Thyroid gland (tissue), 4 donors: ENCODE measurements around the gene ZNF454. TPM values are rescaled to one million over a fixed set of nuclear protein-coding genes. Genes with fewer than 3 reads are reported as not detected.
A peak's percentile ranks its signal among the peaks of the same experiment; 100 is the strongest.

Experiments
- DNase-seq, 2 donors: peaks; one replicate each; pipeline ENCODE4 v3.0.0-alpha.2; 2019
- H3K27ac ChIP-seq, 3 donors: fragments of 200-600 bp; sonication (generic); 1 replicate in 2 of 3; 2 replicates in 1 of 3; pipeline ENCODE4 v1.5.1; 2016 to 2019; ENCODE audit warnings: mild to moderate bottlenecking in 1 of 3, moderate library complexity in 1 of 3
- H3K27me3 ChIP-seq: fragments of 200-600 bp; sonication (generic); one replicate; pipeline ENCODE4 v1.5.1; 2019
- H3K36me3 ChIP-seq, 2 donors: fragments of 200-600 bp; sonication (generic); one replicate each; pipeline ENCODE4 v1.5.1; 2016 to 2019
- H3K4me1 ChIP-seq, 2 donors: fragments of 200-600 bp; sonication (generic); one replicate each; pipeline ENCODE4 v1.5.1; 2017 to 2019
- H3K4me3 ChIP-seq, 3 donors: fragments of 200-600 bp; sonication (generic); replicated peaks in 1 of 3; 1 replicate in 2 of 3; 2 replicates in 1 of 3; pipeline ENCODE4 v1.5.1; 2016; ENCODE audit warnings: mild to moderate bottlenecking in 1 of 3
- H3K9me3 ChIP-seq: fragments of 200-600 bp; sonication (generic); one replicate; pipeline ENCODE4 v1.5.1; 2017
- POLR2A ChIP-seq, 2 donors: fragments of 450-650 bp; IDR thresholded peaks; one replicate each; pipeline ENCODE4 v1.6.1; 2017; ENCODE audit warnings: antibody characterized with exemption in 2 of 2, mild to moderate bottlenecking in 2 of 2, moderate library complexity in 1 of 2
- WGBS, 2 donors: methylation state at CpG; one replicate each; pipeline ENCODE4 v1.1.5; 2017; 5-methylcytosine and 5-hydroxymethylcytosine counted together
- intact Hi-C: fragments of 100-400 bp; cut with DNase I; formaldehyde crosslinking; loops from one replicate; pipeline ENCODE4 v1.15.1; 2023
- total RNA-seq, 4 donors: library from RNA; depleted of rRNA; stranded (reverse); fragments of >200 nt; gene quantifications; one replicate each; pipeline ENCODE4 v1.2.3, GENCODE V29; 2016
- TF ChIP-seq, protein P1 (sequence below), 6 experiments: fragments of 200-600 bp in 3 of 6; fragments of 450-650 bp in 3 of 6; sonication (generic) in 3 of 6; IDR thresholded peaks; one replicate each; pipeline ENCODE4 v1.5.1; 2016 to 2019; ENCODE audit warnings: antibody characterized with exemption in 6 of 6, mild to moderate bottlenecking in 2 of 6, inconsistent platforms in 1 of 6, moderate library complexity in 1 of 6

The ZNF454 gene
- total RNA-seq, 4 donors from 2014 or later: 2.0 to 5.1 (median 4.0) TPM

DNA sequence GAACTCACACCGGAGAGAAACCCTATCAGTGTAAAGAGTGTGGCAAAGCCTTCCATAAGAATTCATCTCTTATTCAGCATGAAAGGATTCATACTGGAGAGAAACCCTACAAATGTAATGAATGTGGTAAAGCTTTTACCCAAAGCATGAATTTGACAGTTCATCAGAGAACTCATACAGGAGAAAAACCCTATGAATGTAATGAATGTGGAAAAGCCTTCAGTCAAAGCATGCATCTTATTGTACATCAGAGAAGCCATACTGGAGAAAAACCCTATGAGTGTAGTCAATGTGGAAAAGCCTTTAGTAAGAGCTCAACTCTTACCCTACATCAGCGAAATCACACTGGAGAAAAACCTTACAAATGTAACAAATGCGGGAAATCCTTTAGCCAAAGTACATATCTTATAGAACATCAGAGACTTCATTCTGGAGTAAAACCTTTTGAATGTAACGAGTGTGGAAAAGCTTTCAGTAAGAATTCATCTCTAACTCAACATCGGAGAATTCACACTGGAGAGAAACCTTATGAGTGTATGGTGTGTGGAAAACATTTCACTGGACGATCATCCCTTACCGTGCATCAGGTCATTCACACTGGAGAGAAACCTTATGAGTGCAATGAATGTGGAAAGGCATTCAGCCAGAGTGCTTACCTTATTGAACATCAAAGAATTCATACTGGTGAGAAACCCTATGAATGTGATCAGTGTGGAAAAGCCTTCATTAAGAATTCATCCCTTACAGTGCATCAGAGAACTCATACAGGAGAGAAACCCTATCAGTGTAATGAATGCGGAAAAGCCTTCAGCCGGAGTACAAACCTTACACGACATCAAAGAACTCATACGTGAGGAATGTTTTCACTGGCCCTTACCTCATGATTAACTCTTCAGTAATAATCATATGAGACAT, 8.9 kb upstream of the ZNF454 start:
- no peaks in the 10 kb centered on the region for H3K27me3 ChIP-seq
- intact Hi-C loops: loop anchor here (5.0 to 10.0 kb wide), 2 partner anchors 35 to 103 kb away; no protein-coding TSS in a partner anchor
- 89 to 95% methylated on average over 11 of the region's 11 CpGs for whole genome bisulfite sequencing, 2 donors
- no peak overlapping the region for H3K27ac ChIP-seq
- no peak for DNase-seq
- no peaks in the 10 kb centered on the region for H3K4me1 ChIP-seq
- TF ChIP-seq, protein P1, sequence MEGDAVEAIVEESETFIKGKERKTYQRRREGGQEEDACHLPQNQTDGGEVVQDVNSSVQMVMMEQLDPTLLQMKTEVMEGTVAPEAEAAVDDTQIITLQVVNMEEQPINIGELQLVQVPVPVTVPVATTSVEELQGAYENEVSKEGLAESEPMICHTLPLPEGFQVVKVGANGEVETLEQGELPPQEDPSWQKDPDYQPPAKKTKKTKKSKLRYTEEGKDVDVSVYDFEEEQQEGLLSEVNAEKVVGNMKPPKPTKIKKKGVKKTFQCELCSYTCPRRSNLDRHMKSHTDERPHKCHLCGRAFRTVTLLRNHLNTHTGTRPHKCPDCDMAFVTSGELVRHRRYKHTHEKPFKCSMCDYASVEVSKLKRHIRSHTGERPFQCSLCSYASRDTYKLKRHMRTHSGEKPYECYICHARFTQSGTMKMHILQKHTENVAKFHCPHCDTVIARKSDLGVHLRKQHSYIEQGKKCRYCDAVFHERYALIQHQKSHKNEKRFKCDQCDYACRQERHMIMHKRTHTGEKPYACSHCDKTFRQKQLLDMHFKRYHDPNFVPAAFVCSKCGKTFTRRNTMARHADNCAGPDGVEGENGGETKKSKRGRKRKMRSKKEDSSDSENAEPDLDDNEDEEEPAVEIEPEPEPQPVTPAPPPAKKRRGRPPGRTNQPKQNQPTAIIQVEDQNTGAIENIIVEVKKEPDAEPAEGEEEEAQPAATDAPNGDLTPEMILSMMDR (IDR thresholded peaks at IDR 0.05): no peak
- TF ChIP-seq POLR2A (IDR thresholded peaks at IDR 0.05): no peak
- H3K4me3 ChIP-seq: no peak overlapping the region
- H3K36me3 ChIP-seq: peaks cover 0 to 4% of the 10 kb centered on the region in 2 donors
- peaks cover 23% of the 10 kb centered on the region for H3K9me3 ChIP-seq

GRCh38 chr5:178941361-178941760, 363 bp downstream of the ZNF454 start:
- peak overlapping the region in 1 of 3 donors; percentile 53 for H3K27ac ChIP-seq
- intact Hi-C loops: no loop called here
- no peaks in the 10 kb centered on the region for H3K36me3 ChIP-seq
- TF ChIP-seq POLR2A (IDR thresholded peaks at IDR 0.05): no peak
- TF ChIP-seq, protein P1 (IDR thresholded peaks at IDR 0.05): no peak
- no peaks in the 10 kb centered on the region for H3K9me3 ChIP-seq
- DNase-seq: peak; percentile 35 to 51
- WGBS, 2 donors: 2% methylated on average over 16 of the region's 23 CpGs; no CpG with 5 or more reads in 1 of the 2 donors
- H3K4me1 ChIP-seq: peaks cover 0 to 7% of the 10 kb centered on the region in 2 donors
- H3K4me3 ChIP-seq: peak overlapping the region; percentile 25 to 60 (median 48)
- no peaks in the 10 kb centered on the region for H3K27me3 ChIP-seq

- WGBS, 2 donors: 95 to 97% methylated on average over 5 of the region's 5 CpGs
- Histone ChIP-seq H3K36me3 (peaks cover 11 to 25% of the 10 kb centered on the region in 2 donors), H3K9me3 (peaks cover 10% of the 10 kb centered on the region), H3K27me3 (no peaks in the 10 kb centered on the region), H3K4me3 (no peak overlapping the region), H3K27ac (no peak overlapping the region), H3K4me1 (no peaks in the 10 kb centered on the region)
- intact Hi-C loops: loop anchor here (5.0 kb wide), 1 partner anchor 33 kb away; no protein-coding TSS in a partner anchor
- TF ChIP-seq POLR2A (IDR thresholded peaks at IDR 0.05): no peak
- TF ChIP-seq, protein P1 (IDR thresholded peaks at IDR 0.05): no peak
- DNase-seq: no peak
Observed at GRCh38 chr5:178965465-178966055, 24.6 kb downstream of the ZNF454 start.

DNA sequence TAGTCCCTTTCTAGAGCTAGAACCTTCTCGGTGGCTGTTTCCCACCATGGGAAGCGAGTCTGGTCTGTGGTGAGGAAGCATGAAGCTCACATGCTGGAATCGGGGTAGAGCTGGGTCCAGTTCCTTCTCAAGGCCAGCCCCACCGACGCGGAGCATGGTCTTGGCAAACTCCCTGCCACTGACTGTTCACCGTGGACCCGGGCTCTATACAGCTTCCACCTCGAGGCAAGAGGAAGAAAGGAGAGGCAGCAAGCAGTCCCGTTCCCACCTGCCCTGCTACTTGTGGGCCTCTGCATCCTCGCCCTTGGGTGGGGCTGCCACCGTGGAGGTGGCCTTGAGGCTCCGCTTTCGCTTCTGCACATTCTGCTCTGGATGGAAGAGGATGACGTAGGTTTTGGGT, 40.4 kb downstream of the ZNF454 start:
- H3K36me3 ChIP-seq: no peaks in the 10 kb centered on the region
- no peak for DNase-seq
- H3K27ac ChIP-seq: no peak overlapping the region
- H3K4me1 ChIP-seq: no peaks in the 10 kb centered on the region
- no peak overlapping the region for H3K4me3 ChIP-seq
- no peaks in the 10 kb centered on the region for H3K27me3 ChIP-seq
- intact Hi-C loops: no loop called here
- TF ChIP-seq POLR2A (IDR thresholded peaks at IDR 0.05): no peak
- TF ChIP-seq, protein P1 (IDR thresholded peaks at IDR 0.05): no peak
- WGBS, 2 donors: 96 to 97% methylated on average over 15 of the region's 15 CpGs
- no peaks in the 10 kb centered on the region for H3K9me3 ChIP-seq

DNA sequence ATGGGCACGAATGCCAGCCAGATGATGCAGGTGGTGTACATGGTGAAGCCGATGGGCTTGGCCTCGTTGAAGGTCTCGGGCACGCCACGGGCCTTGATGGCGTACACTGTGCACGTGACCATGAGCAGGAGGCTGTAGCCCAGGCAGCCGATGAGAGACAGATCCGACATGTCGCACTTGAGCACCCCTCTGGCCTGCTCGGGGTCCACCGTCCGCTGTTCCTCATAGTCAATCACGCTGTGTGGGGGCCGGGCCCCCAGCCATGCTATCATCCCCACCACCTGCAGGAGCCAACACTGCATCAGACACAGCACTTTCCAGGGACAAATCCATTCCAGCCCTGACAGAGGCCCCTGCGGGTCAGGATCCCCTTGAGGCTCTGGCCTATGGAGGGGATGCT, 41.9 kb downstream of the ZNF454 start:
- no peak for DNase-seq

More for the DNA sequence above, 41.9 kb downstream of the ZNF454 start:
- H3K36me3 ChIP-seq: no peaks in the 10 kb centered on the region
- TF ChIP-seq, protein P1 (IDR thresholded peaks at IDR 0.05): no peak
- TF ChIP-seq POLR2A (IDR thresholded peaks at IDR 0.05): no peak
- intact Hi-C loops: no loop called here
- H3K4me1 ChIP-seq: no peaks in the 10 kb centered on the region
- H3K9me3 ChIP-seq: no peaks in the 10 kb centered on the region
- H3K27me3 ChIP-seq: no peaks in the 10 kb centered on the region
- 89 to 97% methylated on average over 17 of the region's 17 CpGs for WGBS, 2 donors
- H3K27ac ChIP-seq: no peak overlapping the region
- no peak overlapping the region for H3K4me3 ChIP-seq
